IPS DF 4.7 (cell line): ENCODE measurements around the gene OTX1.
"Not testable (repeated sequence)": the region's sequence is repeated elsewhere in the genome, so short reads cannot be mapped to it uniquely, and the experiment has no call there.

ENCODE experiments used
- DNase-seq: peaks from one replicate; pipeline ENCODE4 v3.0.0-alpha.2; 2013; ENCODE audit warnings: low spot score; ENCODE audit errors: extremely low read depth

OTX1 gene

DNA sequence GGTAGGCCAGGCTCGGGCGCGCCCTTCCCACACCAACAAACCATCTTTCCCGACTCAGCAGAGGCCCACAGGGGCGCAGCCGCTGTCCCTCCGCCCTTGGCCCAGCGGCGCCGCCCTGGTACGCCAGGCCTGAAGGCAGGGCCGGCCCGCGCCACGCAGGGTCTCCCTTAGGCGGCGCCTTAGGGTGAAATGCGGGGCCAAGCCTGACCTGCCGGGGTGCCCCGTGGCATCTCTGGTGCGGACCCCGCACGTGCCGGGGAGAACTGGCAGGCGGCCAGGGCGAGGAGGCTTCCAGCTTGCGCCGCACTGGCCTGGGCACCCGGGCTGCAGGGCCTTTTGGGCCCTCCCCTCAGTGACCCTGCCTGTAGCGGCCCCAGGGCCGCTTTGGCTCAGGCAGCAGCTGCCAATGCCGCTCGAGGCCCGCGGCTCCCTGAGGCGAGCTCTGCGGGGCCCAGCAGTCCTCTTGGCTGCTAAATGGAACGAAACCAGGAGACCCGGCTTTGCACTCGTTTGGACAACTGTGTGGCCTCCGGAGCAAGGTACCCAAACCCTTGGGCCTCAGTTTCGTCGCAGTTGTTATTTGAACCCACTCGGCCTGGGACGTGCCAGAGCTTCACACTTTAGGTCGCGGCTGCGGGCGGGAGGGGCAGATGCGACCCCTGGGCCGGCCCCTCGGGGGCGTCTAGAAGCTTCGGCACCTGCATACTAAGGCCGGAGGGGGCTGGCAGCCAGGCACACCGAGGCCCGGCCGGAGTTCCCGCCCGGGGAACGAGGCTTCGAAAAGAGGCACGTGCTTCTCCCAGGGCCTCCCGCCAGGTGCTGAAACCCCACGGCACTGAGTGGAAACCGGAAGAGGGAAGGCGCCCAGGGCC, 8.5 kb downstream of the OTX1 start:
- no peak for DNase-seq

DNA sequence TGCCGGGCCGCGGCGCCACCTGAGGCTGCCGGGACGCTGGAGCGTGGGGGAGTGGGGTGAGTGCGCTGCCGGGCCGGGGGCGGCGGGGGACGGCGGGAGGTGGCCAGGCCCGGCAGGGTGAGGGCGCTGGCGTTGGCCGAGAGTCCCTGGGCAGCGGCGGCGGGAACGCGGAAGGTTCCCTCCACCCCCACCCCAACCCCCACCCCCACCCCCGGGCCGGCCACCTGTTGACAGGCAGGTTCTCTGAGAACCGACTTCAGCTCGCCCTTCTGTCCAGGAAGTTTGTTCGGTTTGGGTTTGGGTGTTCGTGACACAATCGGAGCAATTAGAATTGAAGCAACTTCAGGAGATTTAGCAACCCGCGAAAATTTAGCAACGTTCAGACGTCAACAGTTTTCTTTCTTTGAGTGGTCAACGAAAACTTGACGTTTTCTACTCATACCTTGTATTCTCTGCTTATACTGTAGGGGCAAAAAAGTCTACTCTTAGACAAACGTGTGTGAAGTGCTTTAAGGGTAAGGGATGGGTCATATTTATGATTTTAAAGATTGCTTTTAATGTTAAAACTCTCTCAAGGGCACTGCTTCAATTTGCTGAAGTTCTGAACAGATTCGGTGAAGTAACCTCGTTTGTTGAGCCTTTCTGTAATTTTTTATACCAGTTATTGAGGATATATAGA, 9.3 kb downstream of the OTX1 start:
- DNase-seq, result no peak

DNA sequence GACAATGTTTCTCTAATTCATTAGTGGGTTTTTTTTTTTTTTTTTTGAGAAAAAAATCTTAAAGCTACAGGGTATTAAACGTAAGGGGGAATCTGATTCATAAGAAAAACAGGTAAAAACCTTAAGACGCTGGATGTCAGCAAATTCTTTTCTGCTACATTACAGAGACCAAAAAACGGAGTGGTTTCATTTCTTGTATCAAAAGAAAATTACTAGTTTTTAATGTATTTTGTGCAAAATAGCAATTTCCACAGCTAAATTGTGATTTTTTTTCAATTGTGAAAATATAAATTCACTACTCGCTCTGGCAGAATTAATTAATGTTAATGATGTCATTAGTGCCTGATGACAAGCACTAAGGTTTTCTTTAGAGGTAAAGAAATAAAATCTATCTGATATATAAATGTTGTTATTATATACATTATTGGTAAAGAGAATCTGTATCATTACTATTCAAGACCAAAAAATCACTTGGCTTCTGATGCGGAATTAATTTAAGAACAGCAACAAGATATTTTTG, 9.9 kb downstream of the OTX1 start:
- no peak for DNase-seq

DNA sequence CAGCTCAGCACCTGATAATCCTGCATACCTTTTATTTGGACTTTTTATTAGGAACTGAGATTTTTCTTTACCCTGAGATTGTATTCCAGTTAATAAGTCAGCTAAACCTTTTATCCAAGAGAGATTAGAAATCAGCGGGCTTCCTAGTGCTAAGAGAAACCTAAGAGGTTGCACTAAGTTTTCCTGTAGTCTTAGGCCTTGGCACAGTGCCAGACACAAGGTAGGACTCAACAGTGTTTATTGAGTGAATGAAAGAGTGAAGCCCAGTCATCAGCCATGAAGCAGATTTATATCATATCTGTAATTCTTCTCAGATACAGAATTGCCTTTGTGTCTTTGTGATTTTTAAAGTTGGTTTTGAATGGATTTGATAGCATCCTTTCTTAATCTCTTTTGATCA, 13.6 kb downstream of the OTX1 start:
- DNase-seq, result no peak

DNA sequence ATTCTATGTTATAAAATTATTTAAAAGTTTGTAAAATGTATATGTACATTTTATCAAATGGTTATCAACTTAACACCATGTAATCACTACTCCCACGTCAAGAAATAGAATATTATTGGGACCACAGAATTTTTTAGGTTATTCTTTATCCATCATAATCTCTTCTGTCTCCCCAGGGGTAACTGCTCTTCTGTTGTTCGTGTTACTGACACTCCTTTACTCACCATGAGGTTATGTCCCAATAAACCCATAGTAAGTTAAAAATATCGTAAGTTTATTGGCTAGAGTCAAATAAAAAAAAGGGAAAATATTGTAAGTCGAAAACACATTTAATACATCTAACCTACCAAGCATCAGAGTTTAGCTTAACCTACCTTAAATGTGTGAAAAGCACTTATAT, 14.0 kb downstream of the OTX1 start:
- DNase-seq, result no peak

DNA sequence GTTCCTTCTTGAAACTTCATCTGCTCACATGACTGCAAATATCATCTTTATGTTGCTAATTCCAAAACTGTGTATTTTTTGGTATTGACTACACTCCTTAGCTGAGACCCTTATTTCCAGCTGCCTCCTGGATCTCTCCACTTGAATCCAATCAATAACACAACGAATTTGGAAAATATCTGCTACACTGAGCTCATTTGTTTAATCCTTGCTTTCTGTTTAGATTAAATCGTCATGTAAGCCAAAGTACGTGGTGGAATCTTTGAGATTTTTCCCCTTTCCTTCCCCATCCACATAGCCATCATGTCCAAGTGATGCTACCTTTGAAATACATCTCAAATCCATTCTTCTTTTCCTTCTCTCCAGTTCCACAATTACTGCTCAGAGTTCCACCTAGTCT, 15.6 kb downstream of the OTX1 start:
- no peak for DNase-seq

DNA sequence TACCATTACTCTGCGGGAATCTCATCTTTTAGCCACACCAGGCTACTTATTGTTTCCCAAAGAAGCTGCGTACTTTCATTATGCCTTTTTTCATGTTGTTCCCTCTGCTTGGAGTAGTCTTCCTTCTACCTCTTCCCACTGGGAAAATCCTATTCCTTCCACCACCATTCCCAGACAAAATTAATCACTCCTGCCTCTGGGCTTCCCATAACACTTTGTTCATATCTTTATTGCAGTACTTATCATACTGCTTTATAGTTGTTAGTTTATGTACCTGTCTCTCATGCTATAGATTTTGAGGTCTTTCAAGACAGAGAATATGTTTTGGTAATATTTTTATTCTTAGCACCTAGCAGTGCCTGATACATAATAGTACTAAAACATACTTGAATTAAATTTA, 16.2 kb downstream of the OTX1 start:
- DNase-seq, result no peak

DNA sequence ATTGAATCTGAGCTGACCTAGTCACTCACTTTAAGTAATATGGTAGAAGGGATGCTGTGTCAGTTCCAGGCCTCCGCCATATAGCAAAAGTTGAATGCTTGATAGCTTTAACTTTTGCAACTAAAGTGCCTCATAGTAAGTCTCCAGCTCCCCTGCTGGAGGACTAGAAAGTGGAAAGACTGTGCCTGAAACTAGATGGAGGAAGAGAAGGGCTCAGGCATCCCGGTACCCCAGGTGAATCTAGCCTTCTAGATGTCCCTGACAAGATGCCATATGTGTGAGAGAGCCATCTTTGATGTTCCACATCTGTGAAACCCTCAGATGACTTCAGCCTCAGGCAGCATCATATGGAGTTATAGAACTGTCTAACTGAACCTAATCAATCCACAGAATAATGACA, 21.0 kb downstream of the OTX1 start:
- DNase-seq, result no peak

DNA sequence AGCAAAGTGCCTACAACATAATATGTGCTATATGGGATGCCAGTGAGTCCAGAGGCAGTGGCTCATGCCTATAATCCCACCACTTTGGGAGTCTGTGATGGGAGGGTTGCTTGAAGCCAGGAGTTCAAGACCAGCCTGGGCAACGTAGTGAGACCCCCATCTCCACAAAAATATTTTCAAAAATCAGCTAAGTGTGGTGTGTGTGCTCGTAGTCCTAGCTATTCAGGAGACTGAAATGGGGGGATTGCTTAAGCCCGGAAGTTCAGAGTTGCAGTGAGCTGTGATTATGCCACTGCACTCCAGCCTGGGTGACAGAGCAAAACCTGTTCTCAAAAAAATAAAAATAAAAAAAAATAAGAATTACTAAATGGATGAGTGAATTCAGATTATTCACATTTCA, 23.4 kb downstream of the OTX1 start:
- DNase-seq, result no peak

DNA sequence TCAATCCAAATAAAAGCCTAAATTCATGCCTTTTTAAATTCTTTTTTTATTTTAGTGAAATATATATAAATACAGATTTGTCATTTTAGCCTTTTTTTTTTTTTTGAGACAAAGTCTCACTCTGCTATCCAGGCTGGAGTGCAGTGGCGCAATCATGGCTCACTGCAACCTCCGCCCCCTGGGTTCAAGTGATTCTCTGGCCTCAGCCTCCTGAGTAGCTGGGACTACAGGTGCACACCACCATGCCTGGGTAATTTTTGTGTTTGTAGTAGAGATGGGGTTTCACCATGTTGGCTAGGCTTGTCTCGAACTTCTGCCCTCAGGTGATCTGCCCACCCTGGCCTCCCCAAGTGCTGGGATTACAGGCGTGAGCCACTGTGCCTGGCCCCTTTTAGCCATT, 23.8 kb downstream of the OTX1 start:
- DNase-seq, result not testable (repeated sequence)

DNA sequence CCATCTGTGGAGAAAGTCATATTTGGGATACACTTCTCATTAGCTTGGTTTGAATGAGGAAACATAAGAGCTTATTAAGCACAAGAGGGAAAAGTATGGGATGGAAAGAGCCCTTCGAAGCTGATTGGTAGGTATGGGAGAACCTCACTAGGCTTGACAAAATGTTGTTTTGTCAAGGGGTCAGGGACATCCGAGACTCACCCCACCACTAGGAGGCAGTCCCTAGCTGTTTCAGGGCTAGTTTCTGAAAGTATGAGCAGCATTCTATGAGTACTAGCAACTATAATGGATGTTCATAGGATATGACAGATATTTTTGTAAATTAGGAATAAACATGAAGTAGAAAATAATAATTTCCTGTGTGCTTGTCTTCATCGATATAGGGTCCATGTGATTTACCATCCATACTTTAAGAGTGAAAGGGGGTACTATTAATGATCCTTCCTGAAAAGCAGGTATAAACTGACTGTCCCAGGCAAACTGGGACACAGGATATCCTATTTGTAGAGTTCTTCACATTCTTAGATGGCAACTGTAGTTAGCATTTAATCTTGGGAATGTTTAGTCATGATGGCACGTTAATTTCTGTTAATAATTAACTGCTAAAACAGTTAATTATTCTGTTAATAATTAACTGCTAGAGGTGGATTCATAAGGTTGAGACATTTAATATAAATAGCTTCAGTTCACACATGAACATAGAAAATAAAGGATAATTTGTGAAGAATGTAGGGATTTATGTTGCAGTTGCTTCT, 28.4 kb downstream of the OTX1 start:
- DNase-seq, result no peak

DNA sequence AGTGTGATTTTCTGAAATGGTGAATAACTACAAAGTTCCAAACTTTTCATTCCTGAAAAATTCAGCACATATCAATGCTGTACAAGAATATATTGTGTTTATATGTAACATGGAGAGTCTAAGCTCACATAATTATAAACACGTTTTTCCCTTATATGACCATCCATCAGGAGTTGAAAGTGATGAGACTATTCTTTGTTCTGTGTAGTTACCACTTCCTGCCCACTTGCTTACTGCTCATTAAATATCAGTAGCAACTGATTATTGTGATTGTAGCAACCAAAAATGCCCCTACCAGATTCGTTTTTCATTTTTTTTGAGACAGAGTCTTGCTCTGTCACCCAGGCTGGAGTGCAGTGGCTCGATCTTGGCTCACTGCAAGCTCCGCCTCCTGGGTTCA, 30.8 kb downstream of the OTX1 start:
- no peak for DNase-seq

DNA sequence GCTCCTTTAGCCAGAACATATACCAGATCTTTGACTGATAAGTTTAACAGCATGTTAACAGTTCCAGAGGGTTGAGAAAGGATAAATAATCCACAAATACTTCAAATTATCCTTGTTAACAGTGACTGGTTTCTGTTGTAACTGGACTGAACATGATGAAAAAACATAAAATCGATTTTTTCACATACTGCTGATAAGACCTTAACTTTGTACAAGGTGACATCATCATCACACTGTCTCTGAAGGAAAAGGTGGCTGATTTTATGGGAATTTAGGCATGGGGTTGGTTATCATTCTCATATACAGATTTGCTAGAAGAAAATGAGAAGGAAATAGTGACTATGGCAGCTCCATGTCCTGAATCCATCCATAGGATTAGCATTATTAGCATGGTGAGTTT, 36.1 kb downstream of the OTX1 start:
- no peak for DNase-seq

DNA sequence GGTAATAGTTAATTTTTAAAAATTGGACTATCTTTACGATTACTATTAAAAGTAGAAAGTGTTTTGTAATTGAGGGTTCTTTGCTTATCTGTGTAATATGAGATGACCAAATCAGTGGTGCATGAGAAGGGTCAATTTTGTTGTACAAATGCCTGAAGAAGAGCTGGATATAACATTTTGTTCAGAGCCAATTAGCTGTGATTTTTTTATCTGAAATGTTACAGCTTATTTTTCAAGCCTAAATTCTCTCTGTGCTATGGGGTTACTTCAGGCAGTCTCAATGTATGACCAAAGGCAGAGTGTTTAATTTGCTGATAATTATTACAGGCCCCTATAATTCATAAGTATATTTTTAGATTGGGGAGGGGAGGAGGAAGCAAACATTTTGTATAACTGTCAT, 41.8 kb downstream of the OTX1 start:
- no peak for DNase-seq

DNA sequence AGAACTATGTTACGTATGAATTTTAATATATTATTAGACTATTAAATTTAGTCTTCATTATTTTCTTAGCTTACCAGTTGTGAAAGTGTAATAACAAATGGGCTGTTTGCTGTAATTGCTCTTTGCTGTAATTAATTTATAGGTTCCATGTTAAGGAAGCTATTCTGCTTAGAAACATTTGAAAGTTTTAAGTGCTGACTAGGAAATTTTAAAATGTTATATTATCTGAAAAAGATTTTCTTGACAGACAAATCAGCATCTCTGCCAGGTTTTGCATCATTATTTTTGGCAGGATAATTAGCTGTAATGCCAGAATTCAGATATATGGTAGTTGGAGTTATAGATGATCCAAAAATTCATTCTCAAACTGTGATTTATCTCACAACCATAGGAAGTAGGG, 42.2 kb downstream of the OTX1 start:
- DNase-seq, result no peak

DNA sequence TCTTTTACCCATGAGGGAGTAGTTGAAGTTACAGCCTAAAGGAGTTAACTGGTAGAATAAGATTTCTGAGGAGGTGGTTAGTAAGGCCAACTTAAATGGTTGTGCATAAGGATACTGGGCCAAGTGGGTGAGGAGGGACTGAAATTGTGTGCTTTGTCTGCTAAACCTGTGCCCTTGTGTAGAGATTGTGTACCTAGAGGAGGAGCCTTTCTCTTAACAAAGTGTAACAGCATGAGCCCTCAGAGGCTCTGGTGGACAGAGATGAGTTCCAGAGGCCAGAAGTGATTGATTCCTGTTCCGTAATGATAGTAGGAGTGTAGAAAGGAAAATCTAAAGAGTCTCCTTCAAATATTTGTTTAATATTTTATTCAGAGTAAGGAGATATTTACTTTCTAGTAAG, 42.9 kb downstream of the OTX1 start:
- DNase-seq, result no peak

DNA sequence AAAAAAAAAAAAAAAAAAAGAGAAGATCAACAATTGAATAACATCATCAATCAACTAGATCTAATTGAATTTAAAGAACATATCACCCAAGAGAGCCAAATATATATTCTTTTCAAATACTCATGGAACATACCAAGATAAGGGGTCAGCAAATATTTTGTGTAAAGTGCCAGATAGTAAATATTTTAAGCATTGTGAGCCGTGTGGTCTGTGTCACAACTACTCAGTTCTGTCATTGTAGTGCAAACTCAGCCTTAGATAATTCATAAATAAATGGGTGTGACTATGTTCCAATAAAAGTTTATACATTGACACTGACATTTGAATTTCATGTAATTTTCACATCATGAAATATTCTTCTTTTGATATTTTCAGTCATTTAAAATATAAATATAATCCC, 45.9 kb downstream of the OTX1 start:
- no peak for DNase-seq

DNA sequence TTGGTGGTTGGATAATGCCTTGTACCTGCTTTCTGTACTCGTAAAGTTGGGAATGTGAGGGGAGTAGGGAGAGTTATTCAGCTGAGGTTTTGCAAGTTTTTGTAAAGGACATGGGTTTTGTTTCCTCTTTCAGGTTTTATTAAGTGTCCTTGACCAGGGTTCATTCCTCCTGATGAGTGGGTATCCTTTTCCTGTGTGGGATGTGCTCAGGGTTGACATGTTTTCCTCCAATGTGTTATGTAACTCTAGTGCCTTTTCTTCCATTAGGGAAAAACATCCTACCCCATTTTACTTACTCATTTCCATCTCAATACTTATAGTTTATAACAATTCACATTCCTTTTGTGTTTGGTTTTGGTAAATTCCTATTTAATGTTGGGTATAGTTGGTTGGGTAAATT, 48.4 kb downstream of the OTX1 start:
- DNase-seq, result no peak

DNA sequence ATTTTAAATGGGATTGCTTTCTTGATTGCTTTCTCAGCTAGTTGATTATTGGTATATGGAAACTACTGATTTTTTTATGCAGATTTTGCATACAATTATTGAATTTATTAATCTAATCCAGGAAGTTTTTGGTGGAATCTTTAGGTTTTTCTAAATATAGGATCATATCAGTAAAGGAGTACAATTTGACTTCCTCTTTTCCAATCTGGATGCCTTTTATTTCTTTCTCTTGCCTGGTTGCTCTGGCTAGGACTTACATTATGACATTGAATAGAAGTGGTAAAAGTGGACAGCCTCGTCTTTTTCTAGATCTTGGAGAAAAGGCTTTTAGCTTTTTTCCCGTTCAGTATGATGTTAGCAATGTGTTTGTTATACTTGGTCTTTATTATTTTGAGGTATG, 51.3 kb downstream of the OTX1 start:
- no peak for DNase-seq

DNA sequence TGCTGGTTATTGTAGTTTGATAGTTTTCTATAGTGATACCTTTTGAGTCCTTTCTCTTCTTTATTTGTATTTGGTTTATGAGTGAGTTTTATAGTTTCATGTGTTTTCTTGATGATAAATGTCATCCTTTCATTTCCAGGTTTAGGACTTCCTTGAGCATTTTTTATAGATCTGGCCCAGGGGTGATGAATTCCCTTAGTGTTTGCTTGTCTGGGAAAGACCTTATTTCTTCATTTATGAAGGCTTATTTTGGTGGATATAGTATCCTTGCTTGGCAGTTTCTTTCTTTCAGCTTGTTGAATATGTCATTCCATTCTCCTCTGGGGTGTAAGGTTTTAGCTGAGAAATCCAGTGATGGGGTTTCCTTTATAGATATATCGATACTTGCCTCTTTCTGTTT, 53.9 kb downstream of the OTX1 start:
- no peak for DNase-seq
